K562 (cell line): ENCODE data around the gene SLC10A4. TPM values are rescaled to one million over a fixed set of nuclear protein-coding genes. Genes with fewer than 3 reads are reported as not detected.

Experiments
- ATAC-seq: fragments of 200-7000 bp; cut with Tn5 transposase; 3 replicates; pipeline ENCODE4 v1.9.1; 2020; ENCODE audit warnings: moderate library complexity
- BruUV-seq: library from RNA; stranded (reverse); fragments of 400-500 nt; replicated peaks from 2 replicates; lab custom pipeline; 2021; lab: Mats Ljungman, UMichigan
- CTCF ChIA-PET: fragments of 300-600 bp; formaldehyde crosslinking; extraction: SDS; loops from one replicate; lab custom pipeline; 2021; ENCODE audit warnings: low intra/inter-chr PET ratio; lab: Yijun Ruan, JAX
- POLR2A ChIA-PET: fragments of 300-600, 350-650 bp; sonication (Branson Sonifier 250); formaldehyde crosslinking; extraction: SDS; loops from one replicate; lab custom pipeline; 2021; ENCODE audit warnings: antibody characterized with exemption, inconsistent platforms; lab: Yijun Ruan, JAX
- DNase-seq, 4 experiments: peaks; one replicate each; pipeline versions ENCODE4 v3.0.0 to v3.0.0-alpha.2; 2011 to 2018; ENCODE audit warnings: low spot score in 3 of 4, mixed read lengths in 3 of 4; ENCODE audit errors: extremely low read depth in 1 of 4
- FAIRE-seq: peaks from 2 replicates; lab custom pipeline; 2011; peaks lifted over from hg19 to GRCh38; lab: Jason Lieb, UNC
- H2AFZ ChIP-seq: 2 replicates; pipeline ENCODE4 v1.6.0; 2011; ENCODE audit warnings: low read depth, low read length, control low read depth, inconsistent platforms
- H3K27ac ChIP-seq: fragments of 200-600 bp; 3 replicates; pipeline ENCODE4 v1.8.0; 2011; ENCODE audit warnings: low read depth, mild to moderate bottlenecking, control low read depth, inconsistent platforms, low read length, moderate library complexity, mixed read lengths; ENCODE audit errors: extremely low read depth
- H3K27me3 ChIP-seq, 2 experiments: fragments of 300-600 bp in 1 of 2; 2 replicates in 1 of 2; 3 replicates in 1 of 2; pipeline versions ENCODE4 v1.6.0 to v1.8.0; 2011; ENCODE audit warnings: inconsistent platforms in 2 of 2, low read length in 2 of 2, mild to moderate bottlenecking in 1 of 2, mixed read lengths in 1 of 2, moderate library complexity in 1 of 2; ENCODE audit not compliant: control insufficient read depth in 2 of 2, insufficient read depth in 2 of 2
- H3K36me3 ChIP-seq: fragments of 300-600 bp; 3 replicates; pipeline ENCODE4 v1.8.0; 2011; ENCODE audit warnings: mild to moderate bottlenecking, low read length, inconsistent platforms; ENCODE audit not compliant: control insufficient read depth, insufficient read depth
- H3K4me1 ChIP-seq, 2 experiments: fragments of 200-600 bp in 1 of 2; replicated peaks in 1 of 2; 2 replicates in 1 of 2; 3 replicates in 1 of 2; pipeline versions ENCODE4 v1.5.1 to v1.8.0; 2011; ENCODE audit warnings: inconsistent platforms in 2 of 2, low read length in 2 of 2, mild to moderate bottlenecking in 1 of 2, mixed read lengths in 1 of 2, moderate library complexity in 1 of 2; ENCODE audit not compliant: control insufficient read depth in 2 of 2, insufficient read depth in 2 of 2
- H3K4me2 ChIP-seq: 2 replicates; pipeline ENCODE4 v1.6.1; 2011; ENCODE audit warnings: low read length, control low read depth, inconsistent platforms, mixed read lengths; ENCODE audit not compliant: insufficient read depth
- H3K4me3 ChIP-seq: fragments of 200-600 bp; sonication (generic), shearing (Covaris generic); 2 replicates; pipeline ENCODE4 v1.5.1; 2016; ENCODE audit warnings: control low read depth, inconsistent platforms
- H3K79me2 ChIP-seq: fragments of 200-600 bp; 3 replicates; pipeline ENCODE4 v1.8.0; 2011; ENCODE audit warnings: low read length, inconsistent platforms; ENCODE audit not compliant: control insufficient read depth, insufficient read depth
- H3K9ac ChIP-seq, 2 experiments: 2 replicates each; pipeline versions ENCODE4 v1.6.0 to v1.6.1; 2011; ENCODE audit warnings: low read depth in 2 of 2, low read length in 2 of 2, control low read depth in 1 of 2, inconsistent platforms in 1 of 2, mild to moderate bottlenecking in 1 of 2, mixed read lengths in 1 of 2; ENCODE audit not compliant: insufficient read depth in 1 of 2
- H3K9me1 ChIP-seq: one replicate; pipeline ENCODE4 v1.6.0; 2011; ENCODE audit warnings: inconsistent platforms, mild to moderate bottlenecking, low read length, moderate library complexity; ENCODE audit not compliant: control insufficient read depth, insufficient read depth
- H3K9me3 ChIP-seq: replicated peaks from 2 replicates; pipeline ENCODE4 v1.5.1; 2011; ENCODE audit warnings: low read depth, low read length, inconsistent platforms; ENCODE audit not compliant: control insufficient read depth, insufficient read depth
- H4K20me1 ChIP-seq: replicated peaks from 2 replicates; pipeline ENCODE4 v1.6.1; 2011; ENCODE audit warnings: low read length, inconsistent platforms, mixed read lengths; ENCODE audit not compliant: control insufficient read depth, insufficient read depth
- ASH1L ChIP-seq: fragments of 450-650 bp; IDR thresholded peaks from 2 replicates; pipeline ENCODE4 v1.6.1; 2018; ENCODE audit warnings: borderline replicate concordance, mild to moderate bottlenecking, low read depth; ENCODE audit not compliant: partially characterized antibody
- C11orf30 ChIP-seq: fragments of 450-650 bp; IDR thresholded peaks from 2 replicates; pipeline ENCODE4 v1.6.1; 2016; ENCODE audit warnings: low read depth, mild to moderate bottlenecking
- RCOR1 ChIP-seq, 2 experiments: IDR thresholded peaks; 2 replicates each; pipeline ENCODE4 v1.6.1; 2012; ENCODE audit warnings: low read depth in 2 of 2, low read length in 2 of 2, borderline replicate concordance in 1 of 2, improper control_type of control experiment in 1 of 2
- SUPT5H ChIP-seq: fragments of 450-650 bp; IDR thresholded peaks from 2 replicates; pipeline ENCODE4 v1.6.1; 2016
- TCF7L2 ChIP-seq: fragments of 150-350 bp; IDR thresholded peaks from 2 replicates; pipeline ENCODE4 v1.6.1; 2016; ENCODE audit warnings: low read depth, mild to moderate bottlenecking, low read length, moderate library complexity
- TCFL5 ChIP-seq: fragments of 250-450 bp; sonication (Bioruptor Pico); conservative IDR thresholded peaks from 2 replicates; pipeline ENCODE4 v1.6.1; 2021; ENCODE audit warnings: mild to moderate bottlenecking, moderate library complexity, matching md5 sums
- ZBTB49 ChIP-seq: sonication (generic); formaldehyde crosslinking; IDR thresholded peaks from 2 replicates; pipeline ENCODE4 v1.8.0; 2022; ENCODE audit warnings: missing genetic modification reagents, mild to moderate bottlenecking, borderline replicate concordance
- ZFX ChIP-seq: sonication (generic); formaldehyde crosslinking; IDR thresholded peaks from 2 replicates; pipeline ENCODE4 v1.8.0; 2022; ENCODE audit warnings: mild to moderate bottlenecking, missing genetic modification reagents, moderate library complexity
- ZNF316 ChIP-seq: fragments of 450-650 bp; IDR thresholded peaks from 2 replicates; pipeline ENCODE4 v1.6.1; 2016
- in situ Hi-C: fragments of 300-500 bp; cut with MboI; formaldehyde crosslinking; loops from 4 replicates; pipeline ENCODE4 v1.15.0; 2018; ENCODE audit warnings: inconsistent platforms, mixed read lengths
- intact Hi-C: fragments of 100-400 bp; cut with micrococcal nuclease; formaldehyde crosslinking; loops from 2 replicates; pipeline ENCODE4 v1.14.2; 2022
- polyA plus RNA-seq, 8 experiments: library from polyadenylated mRNA; depleted of rRNA in 4 of 8; stranded (reverse) in 5 of 8; unstranded in 3 of 8; fragments of >200 nt; fragmentation: Nextera tagmentation in 2 of 8; fragmentation: Illumina TruSeq in 1 of 8; extraction: Ambion mirVana in 2 of 8; extraction: Trizol in 1 of 8; gene quantifications; 2 replicates each; pipeline versions ENCODE4 v1.2.1 to v1.2.3, GENCODE V29; 2011 to 2014; ENCODE audit warnings: inconsistent platforms in 1 of 8, missing spikeins in 1 of 8
- total RNA-seq, 7 experiments: library from RNA; depleted of rRNA in 6 of 7; stranded (reverse); fragments of >200 nt in 6 of 7; fragmentation: Illumina TruSeq in 2 of 7; extraction: Trizol in 2 of 7; gene quantifications; 2 replicates each; pipeline versions ENCODE4 v1.2.1 to v1.2.3, GENCODE V29; 2011 to 2021; ENCODE audit warnings: low replicate concordance in 1 of 7

SLC10A4 gene
- total and polyA plus RNA-seq, 9 of the 15 experiments (the other 6 are each of a cell fraction or from before 2014, with no cell fraction given): 2.5 to 16.9 (median 9.3) TPM

GRCh38 chr4:48538358-48538757 lies 55.2 kb downstream of the SLC10A4 start:
- no peaks in the 10 kb centered on the region for H4K20me1 ChIP-seq
- H3K4me3 ChIP-seq: no peak overlapping the region
- POLR2A ChIA-PET: no interaction called here
- no peak overlapping the region for H2AFZ ChIP-seq
- no peaks in the 10 kb centered on the region for H3K9me3 ChIP-seq
- TF ChIP-seq ZFX (no peak), TCF7L2 (no peak), SUPT5H (no peak), C11orf30 (no peak), ASH1L (no peak), TCFL5 (CRISPR knock-in tag) (no peak), ZNF316 (no peak), ZBTB49 (no peak), RCOR1 (IDR thresholded peaks at IDR 0.05; ENCODE audit: borderline replicate concordance in 1 of 2, low read depth in 2 of 2, low read length in 2 of 2) (no peak)
- no peak for DNase-seq
- no peaks in the 10 kb centered on the region for H3K27me3 ChIP-seq
- no TSS peak for BruUV-seq
- H3K27ac ChIP-seq: no peak overlapping the region
- no peak for ATAC-seq
- H3K36me3 ChIP-seq: peaks cover 48% of the 10 kb centered on the region; the same call in 2 of the 3 replicates
- H3K79me2 ChIP-seq: no peaks in the 10 kb centered on the region
- CTCF ChIA-PET: no interaction called here
- H3K9ac ChIP-seq: no peak overlapping the region
- intact Hi-C loops: no loop called here
- no peak for FAIRE-seq
- H3K4me1 ChIP-seq: no peaks in the 10 kb centered on the region
- H3K4me2 ChIP-seq: no peak overlapping the region
- H3K9me1 ChIP-seq: no peaks in the 10 kb centered on the region
- in situ Hi-C loops: no loop called here

Other genes with a start within 250 kb of the SLC10A4 start
- gene TEC, start 213.5 kb upstream of the SLC10A4 start, total RNA-seq (2014; rRNA removed): 9.6 and 14.7 TPM in 2 replicates
- 10.2 and 11.4 TPM in 2 replicates for gene TEC, start 213.5 kb upstream of the SLC10A4 start, total RNA-seq (2014; rRNA removed; fragmentation: Illumina TruSeq; extraction: Trizol)
- gene TEC, start 213.5 kb upstream of the SLC10A4 start, total RNA-seq (2015; rRNA removed; fragmentation: Illumina TruSeq; extraction: Trizol): 12.5 and 13.0 TPM in 2 replicates
- gene TEC, start 213.5 kb upstream of the SLC10A4 start, total RNA-seq (2021): 6.8 and 8.0 TPM in 2 replicates
- gene TEC, start 213.5 kb upstream of the SLC10A4 start, polyA plus RNA-seq (2011; rRNA removed): 8.0 and 9.8 TPM in 2 replicates
- 7.4 and 8.8 TPM in 2 replicates for gene TEC, start 213.5 kb upstream of the SLC10A4 start, polyA plus RNA-seq (2014; fragmentation: Illumina TruSeq; extraction: Trizol)
- gene TEC, start 213.5 kb upstream of the SLC10A4 start, polyA plus RNA-seq (2014; fragmentation: Nextera tagmentation; extraction: Ambion mirVana): 1 to 10 TPM; 5.3 to 8.2 TPM
- gene TEC, start 213.5 kb upstream of the SLC10A4 start, polyA plus RNA-seq (2014; rRNA removed): 6.8 and 10.6 TPM in 2 replicates
- gene SLAIN2, start 141.8 kb upstream of the SLC10A4 start, total RNA-seq (2014; rRNA removed): 8.4 and 11.5 TPM in 2 replicates
- gene SLAIN2, start 141.8 kb upstream of the SLC10A4 start, total RNA-seq (2014; rRNA removed; fragmentation: Illumina TruSeq; extraction: Trizol): 35.0 and 36.6 TPM in 2 replicates
- 46.9 and 56.8 TPM in 2 replicates for gene SLAIN2, start 141.8 kb upstream of the SLC10A4 start, total RNA-seq (2015; rRNA removed; fragmentation: Illumina TruSeq; extraction: Trizol)
- gene SLAIN2, start 141.8 kb upstream of the SLC10A4 start, total RNA-seq (2021): 42.8 and 43.0 TPM in 2 replicates
- gene SLAIN2, start 141.8 kb upstream of the SLC10A4 start, polyA plus RNA-seq (2011; rRNA removed): 25.5 and 41.8 TPM in 2 replicates
- 86.2 and 116 TPM in 2 replicates for gene SLAIN2, start 141.8 kb upstream of the SLC10A4 start, polyA plus RNA-seq (2014; fragmentation: Illumina TruSeq; extraction: Trizol)
- gene SLAIN2, start 141.8 kb upstream of the SLC10A4 start, polyA plus RNA-seq (2014; fragmentation: Nextera tagmentation; extraction: Ambion mirVana): 1 to 10 TPM; 3.5 to 6.2 TPM
- 11.7 and 20.2 TPM in 2 replicates for gene SLAIN2, start 141.8 kb upstream of the SLC10A4 start, polyA plus RNA-seq (2014; rRNA removed)
- 0.59 and 1.1 TPM in 2 replicates for gene ZAR1, start 6.9 kb downstream of the SLC10A4 start, total RNA-seq (2014; rRNA removed)
- 0.19 and 0.33 TPM in 2 replicates for gene ZAR1, start 6.9 kb downstream of the SLC10A4 start, total RNA-seq (2014; rRNA removed; fragmentation: Illumina TruSeq; extraction: Trizol)
- gene ZAR1, start 6.9 kb downstream of the SLC10A4 start, total RNA-seq (2015; rRNA removed; fragmentation: Illumina TruSeq; extraction: Trizol): 0.11 and 0.29 TPM in 2 replicates
- 0.84 and 0.94 TPM in 2 replicates for gene ZAR1, start 6.9 kb downstream of the SLC10A4 start, total RNA-seq (2021)
- 0.28 and 0.50 TPM in 2 replicates for gene ZAR1, start 6.9 kb downstream of the SLC10A4 start, polyA plus RNA-seq (2011; rRNA removed)
- 0.07 and 0.10 TPM in 2 replicates for gene ZAR1, start 6.9 kb downstream of the SLC10A4 start, polyA plus RNA-seq (2014; fragmentation: Illumina TruSeq; extraction: Trizol)
- gene ZAR1, start 6.9 kb downstream of the SLC10A4 start, polyA plus RNA-seq (2014; fragmentation: Nextera tagmentation; extraction: Ambion mirVana): under 1 TPM in 1 of 2 experiments, not detected in 1; 0.07 TPM
- gene ZAR1, start 6.9 kb downstream of the SLC10A4 start, polyA plus RNA-seq (2014; rRNA removed): 0.12 and 0.57 TPM in 2 replicates